Measurements from ENCODE around the gene TLL1. TPM values are rescaled to one million over a fixed set of nuclear protein-coding genes. Genes with fewer than 3 reads are reported as not detected.

Gene TLL1
- total RNA-seq, 1 experiment from 2014 or later = 0.41 TPM

DNA sequence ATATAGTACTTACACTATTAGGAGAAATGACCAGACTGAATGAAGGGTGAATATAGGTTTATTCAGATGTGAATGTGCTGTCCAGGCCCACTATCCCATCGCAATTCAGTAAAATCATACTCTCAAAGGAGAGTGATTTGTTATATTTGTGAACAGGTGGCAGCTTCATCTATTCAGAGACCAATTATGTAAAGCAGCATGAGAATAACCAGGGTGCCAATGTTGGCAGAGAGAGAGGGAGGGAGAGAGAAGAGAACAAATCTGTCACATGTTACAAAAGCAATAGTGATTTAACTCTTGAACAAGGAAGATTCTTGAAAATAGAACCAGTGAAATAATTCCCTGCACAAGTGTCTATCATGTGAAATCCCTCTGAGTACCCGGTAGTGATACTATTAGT lies 38.9 kb upstream of the TLL1 start:
- in situ Hi-C loops (cut with HindIII; ENCODE audit: low pct_unique_long_range_greater_than_20kb, low sequenced_read_pairs) (no loop called here), intact Hi-C loops (cut with micrococcal nuclease; ENCODE audit: unreplicated experiment) (no loop called here)
- H3K4me1 ChIP-seq (ENCODE audit: control insufficient read depth, insufficient read depth, low read length) = no peaks in the 10 kb centered on the region
- no peaks in the 10 kb centered on the region for H3K9me3 ChIP-seq (ENCODE audit: control insufficient read depth, insufficient read depth, low read depth, low read length)
- POLR2A ChIA-PET = no interaction called here
- no TSS peak for BruUV-seq (replicated peaks)
- H3K27me3 ChIP-seq (ENCODE audit: control insufficient read depth, insufficient read depth, low read length) = no peaks in the 10 kb centered on the region
- ATAC-seq (no peak), DNase-seq (ENCODE audit: low read depth, low spot score) (no peak)
- no peak overlapping the region for H3K4me3 ChIP-seq (ENCODE audit: low read depth in 2 of 2, low read length in 2 of 2)
- H3K27ac ChIP-seq (ENCODE audit: low read length) = no peak overlapping the region
- CTCF ChIA-PET = no interaction called here
- H3K36me3 ChIP-seq (ENCODE audit: control insufficient read depth, insufficient read depth, low read length) = no peaks in the 10 kb centered on the region
- TF ChIP-seq TCF7L2 (IDR thresholded peaks at IDR 0.05; ENCODE audit: low read depth, low read length) (no peak), SIN3A (IDR thresholded peaks at IDR 0.05; ENCODE audit: borderline replicate concordance, insufficient read depth, low read depth, low read length) (no peak), POLR2AphosphoS5 (IDR thresholded peaks at IDR 0.05; ENCODE audit: low read depth, low read length) (no peak)

DNA sequence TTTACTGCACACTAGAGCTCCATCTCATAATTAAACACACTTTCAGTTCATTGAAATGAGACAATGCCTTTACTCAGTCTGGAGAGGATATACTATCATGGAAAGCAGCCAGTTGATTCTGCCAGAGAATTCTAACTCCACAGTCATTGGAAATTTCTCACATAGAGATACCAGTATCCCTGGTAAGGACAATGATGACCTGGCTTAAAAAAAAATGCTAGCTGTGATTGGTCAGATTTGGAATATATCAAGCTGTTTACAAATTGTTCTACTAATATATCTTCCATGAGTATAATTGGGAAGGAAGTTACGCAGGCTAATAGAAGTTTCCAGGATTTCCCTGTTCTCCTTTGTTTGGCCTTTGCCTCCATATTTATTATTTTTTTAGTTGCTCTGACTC lies 34.5 kb upstream of the TLL1 start:
- H3K9me3 ChIP-seq (ENCODE audit: control insufficient read depth, insufficient read depth, low read depth, low read length) = no peaks in the 10 kb centered on the region
- ChIA-PET CTCF (no interaction called here), POLR2A (no interaction called here)
- H3K27me3 ChIP-seq (ENCODE audit: control insufficient read depth, insufficient read depth, low read length) = no peaks in the 10 kb centered on the region
- no peaks in the 10 kb centered on the region for H3K4me1 ChIP-seq (ENCODE audit: control insufficient read depth, insufficient read depth, low read length)
- no peak overlapping the region for H3K27ac ChIP-seq (ENCODE audit: low read length)
- intact Hi-C loops (cut with micrococcal nuclease; ENCODE audit: unreplicated experiment) (no loop called here), in situ Hi-C loops (cut with HindIII; ENCODE audit: low pct_unique_long_range_greater_than_20kb, low sequenced_read_pairs) (no loop called here)
- no peak for ATAC-seq
- BruUV-seq (replicated peaks) = no TSS peak
- H3K36me3 ChIP-seq (ENCODE audit: control insufficient read depth, insufficient read depth, low read length) = no peaks in the 10 kb centered on the region
- DNase-seq (ENCODE audit: low read depth, low spot score) = no peak
- TF ChIP-seq TCF7L2 (IDR thresholded peaks at IDR 0.05; ENCODE audit: low read depth, low read length) (no peak), POLR2AphosphoS5 (IDR thresholded peaks at IDR 0.05; ENCODE audit: low read depth, low read length) (no peak), SIN3A (IDR thresholded peaks at IDR 0.05; ENCODE audit: borderline replicate concordance, insufficient read depth, low read depth, low read length) (no peak)
- TF ChIP-seq, protein P1, sequence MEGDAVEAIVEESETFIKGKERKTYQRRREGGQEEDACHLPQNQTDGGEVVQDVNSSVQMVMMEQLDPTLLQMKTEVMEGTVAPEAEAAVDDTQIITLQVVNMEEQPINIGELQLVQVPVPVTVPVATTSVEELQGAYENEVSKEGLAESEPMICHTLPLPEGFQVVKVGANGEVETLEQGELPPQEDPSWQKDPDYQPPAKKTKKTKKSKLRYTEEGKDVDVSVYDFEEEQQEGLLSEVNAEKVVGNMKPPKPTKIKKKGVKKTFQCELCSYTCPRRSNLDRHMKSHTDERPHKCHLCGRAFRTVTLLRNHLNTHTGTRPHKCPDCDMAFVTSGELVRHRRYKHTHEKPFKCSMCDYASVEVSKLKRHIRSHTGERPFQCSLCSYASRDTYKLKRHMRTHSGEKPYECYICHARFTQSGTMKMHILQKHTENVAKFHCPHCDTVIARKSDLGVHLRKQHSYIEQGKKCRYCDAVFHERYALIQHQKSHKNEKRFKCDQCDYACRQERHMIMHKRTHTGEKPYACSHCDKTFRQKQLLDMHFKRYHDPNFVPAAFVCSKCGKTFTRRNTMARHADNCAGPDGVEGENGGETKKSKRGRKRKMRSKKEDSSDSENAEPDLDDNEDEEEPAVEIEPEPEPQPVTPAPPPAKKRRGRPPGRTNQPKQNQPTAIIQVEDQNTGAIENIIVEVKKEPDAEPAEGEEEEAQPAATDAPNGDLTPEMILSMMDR (IDR thresholded peaks at IDR 0.05) = no peak
- TF ChIP-seq, protein P2, sequence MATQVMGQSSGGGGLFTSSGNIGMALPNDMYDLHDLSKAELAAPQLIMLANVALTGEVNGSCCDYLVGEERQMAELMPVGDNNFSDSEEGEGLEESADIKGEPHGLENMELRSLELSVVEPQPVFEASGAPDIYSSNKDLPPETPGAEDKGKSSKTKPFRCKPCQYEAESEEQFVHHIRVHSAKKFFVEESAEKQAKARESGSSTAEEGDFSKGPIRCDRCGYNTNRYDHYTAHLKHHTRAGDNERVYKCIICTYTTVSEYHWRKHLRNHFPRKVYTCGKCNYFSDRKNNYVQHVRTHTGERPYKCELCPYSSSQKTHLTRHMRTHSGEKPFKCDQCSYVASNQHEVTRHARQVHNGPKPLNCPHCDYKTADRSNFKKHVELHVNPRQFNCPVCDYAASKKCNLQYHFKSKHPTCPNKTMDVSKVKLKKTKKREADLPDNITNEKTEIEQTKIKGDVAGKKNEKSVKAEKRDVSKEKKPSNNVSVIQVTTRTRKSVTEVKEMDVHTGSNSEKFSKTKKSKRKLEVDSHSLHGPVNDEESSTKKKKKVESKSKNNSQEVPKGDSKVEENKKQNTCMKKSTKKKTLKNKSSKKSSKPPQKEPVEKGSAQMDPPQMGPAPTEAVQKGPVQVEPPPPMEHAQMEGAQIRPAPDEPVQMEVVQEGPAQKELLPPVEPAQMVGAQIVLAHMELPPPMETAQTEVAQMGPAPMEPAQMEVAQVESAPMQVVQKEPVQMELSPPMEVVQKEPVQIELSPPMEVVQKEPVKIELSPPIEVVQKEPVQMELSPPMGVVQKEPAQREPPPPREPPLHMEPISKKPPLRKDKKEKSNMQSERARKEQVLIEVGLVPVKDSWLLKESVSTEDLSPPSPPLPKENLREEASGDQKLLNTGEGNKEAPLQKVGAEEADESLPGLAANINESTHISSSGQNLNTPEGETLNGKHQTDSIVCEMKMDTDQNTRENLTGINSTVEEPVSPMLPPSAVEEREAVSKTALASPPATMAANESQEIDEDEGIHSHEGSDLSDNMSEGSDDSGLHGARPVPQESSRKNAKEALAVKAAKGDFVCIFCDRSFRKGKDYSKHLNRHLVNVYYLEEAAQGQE (IDR thresholded peaks at IDR 0.05; ENCODE audit: insufficient read depth in 1 of 2, low read depth in 2 of 2, low read length in 1 of 2) = no peak
- H3K4me3 ChIP-seq (ENCODE audit: low read depth in 2 of 2, low read length in 2 of 2) = no peak overlapping the region

DNA sequence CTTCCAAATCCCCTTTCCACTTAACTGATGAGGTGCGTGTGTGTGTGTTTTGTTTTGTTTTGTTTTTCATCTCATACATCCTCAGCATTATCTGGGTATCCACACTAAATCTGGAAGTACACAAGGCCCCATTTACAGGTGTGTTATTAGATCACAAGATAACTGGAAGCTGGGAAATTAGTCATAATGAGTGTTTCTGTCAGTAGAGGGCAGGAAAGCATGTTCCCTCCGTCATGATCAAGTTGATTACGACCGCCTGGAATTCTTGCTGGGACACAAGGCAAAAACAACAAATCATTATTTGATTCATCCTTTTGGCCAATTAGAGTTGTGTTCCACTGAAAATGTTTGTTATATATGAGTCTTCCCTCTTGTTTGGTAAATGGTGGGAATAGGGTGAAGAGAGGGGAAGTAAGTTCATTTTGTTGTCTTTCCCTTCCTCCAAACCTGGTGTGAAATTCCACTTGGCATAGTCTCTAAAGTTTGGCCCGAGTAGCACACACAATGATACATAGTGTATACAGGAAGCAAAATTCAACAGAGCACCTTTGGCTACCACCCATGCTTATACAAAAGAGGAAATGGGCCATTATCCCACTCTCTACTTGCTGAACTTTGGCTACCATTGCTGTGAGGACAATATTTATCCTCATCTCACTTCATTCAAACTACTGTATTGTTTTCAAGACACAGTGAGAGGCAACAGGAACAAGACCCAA lies 33.3 kb upstream of the TLL1 start:
- no peaks in the 10 kb centered on the region for H3K9me3 ChIP-seq (ENCODE audit: control insufficient read depth, insufficient read depth, low read depth, low read length)
- H3K4me3 ChIP-seq (ENCODE audit: low read depth in 2 of 2, low read length in 2 of 2) = no peak overlapping the region
- no peaks in the 10 kb centered on the region for H3K4me1 ChIP-seq (ENCODE audit: control insufficient read depth, insufficient read depth, low read length)
- no peak for DNase-seq (ENCODE audit: low read depth, low spot score)
- no peak for TF ChIP-seq TCF7L2 (IDR thresholded peaks at IDR 0.05; ENCODE audit: low read depth, low read length)
- TF ChIP-seq, protein P2 (IDR thresholded peaks at IDR 0.05; ENCODE audit: insufficient read depth in 1 of 2, low read depth in 2 of 2, low read length in 1 of 2) = no peak
- no peak for TF ChIP-seq POLR2AphosphoS5 (IDR thresholded peaks at IDR 0.05; ENCODE audit: low read depth, low read length)
- TF ChIP-seq, protein P1 (IDR thresholded peaks at IDR 0.05) = no peak
- no peak for TF ChIP-seq SIN3A (IDR thresholded peaks at IDR 0.05; ENCODE audit: borderline replicate concordance, insufficient read depth, low read depth, low read length)
- H3K27me3 ChIP-seq (ENCODE audit: control insufficient read depth, insufficient read depth, low read length) = no peaks in the 10 kb centered on the region
- no peaks in the 10 kb centered on the region for H3K36me3 ChIP-seq (ENCODE audit: control insufficient read depth, insufficient read depth, low read length)
- ChIA-PET POLR2A (no interaction called here), CTCF (no interaction called here)
- intact Hi-C loops (cut with micrococcal nuclease; ENCODE audit: unreplicated experiment) = no loop called here
- no TSS peak for BruUV-seq (replicated peaks)
- in situ Hi-C loops (cut with HindIII; ENCODE audit: low pct_unique_long_range_greater_than_20kb, low sequenced_read_pairs) = no loop called here
- no peak overlapping the region for H3K27ac ChIP-seq (ENCODE audit: low read length)
- ATAC-seq = no peak

Data from Panc1 (cell line).